ENCODE results near the gene CUL4A.
"Not testable (repeated sequence)": the region's sequence is repeated elsewhere in the genome, so short reads cannot be mapped to it uniquely, and the experiment has no call there.

The CUL4A gene

DNA sequence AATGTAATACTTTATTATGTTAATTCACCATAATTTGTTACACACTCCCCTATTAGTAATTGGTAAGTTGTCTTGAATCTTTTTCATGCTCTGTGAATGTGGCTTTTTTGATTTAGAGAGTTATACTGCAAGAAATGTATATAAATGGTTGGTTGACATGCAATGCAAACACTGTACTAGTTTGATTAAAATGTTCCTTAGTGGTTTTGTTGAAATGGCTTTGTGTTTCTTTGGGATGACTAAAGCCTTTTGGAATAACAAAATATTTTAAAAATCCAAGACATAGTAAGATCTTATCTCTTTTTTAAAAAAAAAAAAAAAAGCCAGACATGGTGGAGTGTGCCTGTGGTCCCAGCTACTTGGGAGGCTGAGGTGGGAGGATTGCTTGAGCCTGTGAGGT, 98.1 kb downstream of the CUL4A start:
- Histone ChIP-seq H3K27me3 (ENCODE audit: insufficient read depth, low read length, poor library complexity) (no peaks in the 10 kb centered on the region), H3K4me2 (ENCODE audit: insufficient read depth, low read length) (no peak overlapping the region), H4K20me1 (ENCODE audit: insufficient read depth, low read length) (peaks cover 38% of the 10 kb centered on the region), H3K4me3 (ENCODE audit: low read depth in 1 of 2, low read length in 2 of 2) (no peak overlapping the region), H3K9me3 (ENCODE audit: insufficient read depth, low read length, severe bottlenecking) (no peaks in the 10 kb centered on the region), H3K27ac (ENCODE audit: low read length) (no peak overlapping the region), H3K79me2 (ENCODE audit: insufficient read depth, low read length) (peaks cover 75% of the 10 kb centered on the region), H3K36me3 (ENCODE audit: insufficient read depth, low read length) (peaks cover 45% of the 10 kb centered on the region), H3K4me1 (ENCODE audit: insufficient read depth, low read length) (no peaks in the 10 kb centered on the region), H2AFZ (ENCODE audit: low read depth, low read length) (no peak overlapping the region), H3K9ac (ENCODE audit: low read depth, low read length) (no peak overlapping the region)
- no peak for TF ChIP-seq EZH2 (IDR thresholded peaks at IDR 0.05; ENCODE audit: borderline replicate concordance, low read depth, low read length, severe bottlenecking)
- no peak for TF ChIP-seq CTCF (IDR thresholded peaks at IDR 0.05; ENCODE audit: borderline replicate concordance, extremely low read depth, low read length, poor library complexity, severe bottlenecking)
- DNase-seq (no peak), ATAC-seq (ENCODE audit: insufficient read depth, low read depth) (no peak)

- Histone ChIP-seq H2AFZ (ENCODE audit: low read depth, low read length) (no peak overlapping the region), H3K27ac (ENCODE audit: low read length) (no peak overlapping the region), H3K79me2 (ENCODE audit: insufficient read depth, low read length) (peaks cover 67% of the 10 kb centered on the region), H3K36me3 (ENCODE audit: insufficient read depth, low read length) (peaks cover 44% of the 10 kb centered on the region), H4K20me1 (ENCODE audit: insufficient read depth, low read length) (peaks cover 41% of the 10 kb centered on the region), H3K9me3 (ENCODE audit: insufficient read depth, low read length, severe bottlenecking) (no peaks in the 10 kb centered on the region), H3K4me1 (ENCODE audit: insufficient read depth, low read length) (no peaks in the 10 kb centered on the region), H3K4me2 (ENCODE audit: insufficient read depth, low read length) (no peak overlapping the region), H3K9ac (ENCODE audit: low read depth, low read length) (no peak overlapping the region), H3K4me3 (ENCODE audit: low read depth in 1 of 2, low read length in 2 of 2) (no peak overlapping the region), H3K27me3 (ENCODE audit: insufficient read depth, low read length, poor library complexity) (no peaks in the 10 kb centered on the region)
- TF ChIP-seq CTCF (IDR thresholded peaks at IDR 0.05; ENCODE audit: borderline replicate concordance, extremely low read depth, low read length, poor library complexity, severe bottlenecking) (no peak), EZH2 (IDR thresholded peaks at IDR 0.05; ENCODE audit: borderline replicate concordance, low read depth, low read length, severe bottlenecking) (no peak)
- ATAC-seq (ENCODE audit: insufficient read depth, low read depth) (no peak), DNase-seq (no peak)
These were observed 100.1 kb downstream of the CUL4A start for GRCh38 chr13:113309473-113309872.

- H3K4me1 ChIP-seq (ENCODE audit: insufficient read depth, low read length); H2AFZ ChIP-seq (ENCODE audit: low read depth, low read length); DNase-seq; H3K4me3 ChIP-seq (ENCODE audit: low read depth in 1 of 2, low read length in 2 of 2); H3K9ac ChIP-seq (ENCODE audit: low read depth, low read length); H3K9me3 ChIP-seq (ENCODE audit: insufficient read depth, low read length, severe bottlenecking); ATAC-seq (ENCODE audit: insufficient read depth, low read depth); H3K27ac ChIP-seq (ENCODE audit: low read length); H3K27me3 ChIP-seq (ENCODE audit: insufficient read depth, low read length, poor library complexity); H3K4me2 ChIP-seq (ENCODE audit: insufficient read depth, low read length): not testable (repeated sequence)
- Histone ChIP-seq H3K79me2 (ENCODE audit: insufficient read depth, low read length) (peaks cover 45% of the 10 kb centered on the region), H4K20me1 (ENCODE audit: insufficient read depth, low read length) (peaks cover 54% of the 10 kb centered on the region), H3K36me3 (ENCODE audit: insufficient read depth, low read length) (peaks cover 65% of the 10 kb centered on the region)
These were observed 104.7 kb downstream of the CUL4A start for GRCh38 chr13:113314112-113314511.

GRCh38 chr13:113314895-113315470, 105.6 kb downstream of the CUL4A start:
- not testable (repeated sequence) for H3K4me3 ChIP-seq (ENCODE audit: low read depth in 1 of 2, low read length in 2 of 2); H3K9ac ChIP-seq (ENCODE audit: low read depth, low read length); H3K4me2 ChIP-seq (ENCODE audit: insufficient read depth, low read length); H2AFZ ChIP-seq (ENCODE audit: low read depth, low read length); H3K27me3 ChIP-seq (ENCODE audit: insufficient read depth, low read length, poor library complexity); DNase-seq; H3K27ac ChIP-seq (ENCODE audit: low read length); H3K9me3 ChIP-seq (ENCODE audit: insufficient read depth, low read length, severe bottlenecking); ATAC-seq (ENCODE audit: insufficient read depth, low read depth); H3K4me1 ChIP-seq (ENCODE audit: insufficient read depth, low read length)
- peaks cover 40% of the 10 kb centered on the region for H3K79me2 ChIP-seq (ENCODE audit: insufficient read depth, low read length)
- peaks cover 66% of the 10 kb centered on the region for H3K36me3 ChIP-seq (ENCODE audit: insufficient read depth, low read length)
- peaks cover 60% of the 10 kb centered on the region for H4K20me1 ChIP-seq (ENCODE audit: insufficient read depth, low read length)

All from DND-41 (cell line).